Activated CD8-positive, alpha-beta memory T cell treated with anti-CD3 and anti-CD28 coated beads, Interleukin-2, amount 10 ng/mL, durations not matched to agents 7 days and 5 days (primary cell): ENCODE results near the gene EIF4E1B. TPM values are rescaled to one million over a fixed set of nuclear protein-coding genes. Genes with fewer than 3 reads are reported as not detected.

Source experiments
- ATAC-seq: fragments of 150-1000 bp; cut with Tn5 transposase; one replicate; pipeline ENCODE4 v1.10.0; 2021; ENCODE audit warnings: moderate library complexity
- CTCF ChIA-PET: fragments of 350-600 bp; sonication (Branson Sonifier 250); formaldehyde crosslinking; loops from one replicate; lab custom pipeline; 2021; ENCODE audit warnings: antibody characterized with exemption; lab: Charles Lee
- DNase-seq: peaks from one replicate; pipeline ENCODE4 v3.0.0-alpha.2; 2020
- H3K27ac Mint-ChIP-seq: one replicate; pipeline ENCODE4 v1.8.0; 2021; ENCODE audit warnings: mild to moderate bottlenecking, mixed read lengths
- H3K27me3 Mint-ChIP-seq: one replicate; pipeline ENCODE4 v1.8.0; 2021; ENCODE audit warnings: mixed read lengths
- H3K36me3 Mint-ChIP-seq: one replicate; pipeline ENCODE4 v1.8.0; 2021; ENCODE audit warnings: mild to moderate bottlenecking, mixed read lengths
- H3K4me1 Mint-ChIP-seq: one replicate; pipeline ENCODE4 v1.8.0; 2021; ENCODE audit warnings: mixed read lengths
- H3K4me3 Mint-ChIP-seq: one replicate; pipeline ENCODE4 v1.8.0; 2021; ENCODE audit warnings: mild to moderate bottlenecking, moderate library complexity, mixed read lengths
- H3K9me3 Mint-ChIP-seq: one replicate; pipeline ENCODE4 v1.8.0; 2022; ENCODE audit warnings: low read depth, mixed read lengths
- total RNA-seq, 2 experiments: library from RNA; stranded (reverse); gene quantifications; one replicate each; pipeline ENCODE4 v1.2.3, GENCODE V29; 2021

Gene EIF4E1B
- total RNA-seq, 2 experiments from 2014 or later: not detected

GRCh38 chr5:176638437-176638836 is 8.0 kb downstream of the EIF4E1B start:
- peaks cover 35% of the 10 kb centered on the region for H3K27me3 Mint-ChIP-seq
- H3K4me3 Mint-ChIP-seq: no peak overlapping the region
- DNase-seq (no peak), ATAC-seq (no peak)
- no peak overlapping the region for H3K27ac Mint-ChIP-seq
- H3K36me3 Mint-ChIP-seq: no peaks in the 10 kb centered on the region
- no peaks in the 10 kb centered on the region for H3K9me3 Mint-ChIP-seq
- peaks cover 2% of the 10 kb centered on the region for H3K4me1 Mint-ChIP-seq
- CTCF ChIA-PET: interaction anchor here (1.5 kb wide), 1 partner anchor 20 kb away, joined by 4 read pairs; no protein-coding TSS in a partner anchor

- DNase-seq (no peak), ATAC-seq (no peak)
- Mint-ChIP-seq H3K4me3 (no peak overlapping the region), H3K27ac (no peak overlapping the region), H3K36me3 (no peaks in the 10 kb centered on the region), H3K4me1 (no peaks in the 10 kb centered on the region), H3K9me3 (no peaks in the 10 kb centered on the region), H3K27me3 (peaks cover 28% of the 10 kb centered on the region)
- CTCF ChIA-PET: interaction anchor here (1.5 kb wide), 1 partner anchor 20 kb away, joined by 4 read pairs; no protein-coding TSS in a partner anchor
Measured at GRCh38 chr5:176639208-176639607, 8.7 kb downstream of the EIF4E1B start.

GRCh38 chr5:176639981-176640380 is 9.5 kb downstream of the EIF4E1B start:
- CTCF ChIA-PET: interaction anchor here (1.5 kb wide), 1 partner anchor 19 kb away, joined by 4 read pairs; no protein-coding TSS in a partner anchor
- no peak for ATAC-seq

GRCh38 chr5:176640616-176641015 is 10.1 kb downstream of the EIF4E1B start:
- Mint-ChIP-seq H3K36me3 (no peaks in the 10 kb centered on the region), H3K27ac (no peak overlapping the region), H3K4me3 (no peak overlapping the region), H3K4me1 (no peaks in the 10 kb centered on the region), H3K9me3 (no peaks in the 10 kb centered on the region), H3K27me3 (peaks cover 17% of the 10 kb centered on the region)
- CTCF ChIA-PET: interaction anchor here (12.3 kb wide), 1 partner anchor 19 kb away, joined by 124 read pairs; no protein-coding TSS in a partner anchor
- ATAC-seq (no peak), DNase-seq (no peak)

More at GRCh38 chr5:176639981-176640380, 9.5 kb downstream of the EIF4E1B start:
- no peak overlapping the region for H3K27ac Mint-ChIP-seq
- H3K4me3 Mint-ChIP-seq: no peak overlapping the region
- H3K36me3 Mint-ChIP-seq: no peaks in the 10 kb centered on the region
- H3K9me3 Mint-ChIP-seq: no peaks in the 10 kb centered on the region
- DNase-seq: no peak
- H3K27me3 Mint-ChIP-seq: peaks cover 23% of the 10 kb centered on the region
- H3K4me1 Mint-ChIP-seq: no peaks in the 10 kb centered on the region

- H3K9me3 Mint-ChIP-seq: no peaks in the 10 kb centered on the region
Measured at GRCh38 chr5:176642675-176643490, 12.4 kb downstream of the EIF4E1B start.

GRCh38 chr5:176643491-176644219 is 13.2 kb downstream of the EIF4E1B start:
- CTCF ChIA-PET: interaction anchor here (1.4 to 12.3 kb wide), 2 partner anchors 13 to 16 kb away, joined by 3 to 124 read pairs; partner anchors contain the start of genes EIF4E1B and SNCB

More at GRCh38 chr5:176642675-176643490, 12.4 kb downstream of the EIF4E1B start:
- Mint-ChIP-seq H3K27me3 (no peaks in the 10 kb centered on the region), H3K36me3 (no peaks in the 10 kb centered on the region), H3K4me3 (no peak overlapping the region), H3K27ac (no peak overlapping the region), H3K4me1 (peaks cover 13% of the 10 kb centered on the region)
- no peak for ATAC-seq
- CTCF ChIA-PET: interaction anchor here (12.3 kb wide), 1 partner anchor 17 kb away, joined by 124 read pairs; no protein-coding TSS in a partner anchor
- DNase-seq: no peak

GRCh38 chr5:176644294-176644693 is 13.8 kb downstream of the EIF4E1B start:
- no peak for DNase-seq
- no peaks in the 10 kb centered on the region for H3K36me3 Mint-ChIP-seq
- H3K27ac Mint-ChIP-seq: no peak overlapping the region
- no peak for ATAC-seq
- CTCF ChIA-PET: interaction anchor here (1.4 to 12.3 kb wide), 2 partner anchors 14 to 15 kb away, joined by 3 to 124 read pairs; partner anchors contain the start of genes EIF4E1B and SNCB
- H3K4me1 Mint-ChIP-seq: peaks cover 26% of the 10 kb centered on the region
- H3K9me3 Mint-ChIP-seq: no peaks in the 10 kb centered on the region
- no peaks in the 10 kb centered on the region for H3K27me3 Mint-ChIP-seq
- H3K4me3 Mint-ChIP-seq: no peak overlapping the region

More at GRCh38 chr5:176643491-176644219, 13.2 kb downstream of the EIF4E1B start:
- ATAC-seq (no peak), DNase-seq (no peak)
- Mint-ChIP-seq H3K9me3 (no peaks in the 10 kb centered on the region), H3K36me3 (no peaks in the 10 kb centered on the region), H3K4me1 (peaks cover 20% of the 10 kb centered on the region), H3K27me3 (no peaks in the 10 kb centered on the region), H3K27ac (no peak overlapping the region), H3K4me3 (no peak overlapping the region)

GRCh38 chr5:176644878-176645670 is 14.6 kb downstream of the EIF4E1B start:
- DNase-seq (no peak), ATAC-seq (no peak)
- Mint-ChIP-seq H3K27me3 (no peaks in the 10 kb centered on the region), H3K4me3 (no peak overlapping the region), H3K27ac (no peak overlapping the region), H3K36me3 (no peaks in the 10 kb centered on the region), H3K9me3 (no peaks in the 10 kb centered on the region), H3K4me1 (peaks cover 31% of the 10 kb centered on the region)
- CTCF ChIA-PET: interaction anchor here (1.4 to 12.3 kb wide), 2 partner anchors 14 to 15 kb away, joined by 3 to 124 read pairs; partner anchors contain the start of genes EIF4E1B and SNCB

GRCh38 chr5:176646049-176646706 is 15.7 kb downstream of the EIF4E1B start:
- ATAC-seq (no peak), DNase-seq (no peak)
- Mint-ChIP-seq H3K27me3 (no peaks in the 10 kb centered on the region), H3K27ac (peak overlapping the region; percentile 87), H3K9me3 (no peaks in the 10 kb centered on the region), H3K4me1 (peaks cover 34% of the 10 kb centered on the region), H3K36me3 (no peaks in the 10 kb centered on the region), H3K4me3 (peak overlapping the region; percentile 86)
- CTCF ChIA-PET: interaction anchor here (0.8 to 12.3 kb wide), 4 partner anchors 13 to 229 kb away, joined by 3 to 124 read pairs (median 4); partner anchors contain the start of gene CLTB

GRCh38 chr5:176646707-176647029 is 16.2 kb downstream of the EIF4E1B start:
- no peaks in the 10 kb centered on the region for H3K9me3 Mint-ChIP-seq
- peak overlapping the region; percentile 86 for H3K4me3 Mint-ChIP-seq
- peaks cover 34% of the 10 kb centered on the region for H3K4me1 Mint-ChIP-seq
- DNase-seq (no peak), ATAC-seq (no peak)
- CTCF ChIA-PET: interaction anchor here (0.8 to 12.3 kb wide), 5 partner anchors 13 to 230 kb away, joined by 3 to 124 read pairs (median 3); partner anchors contain the start of gene CLTB
- H3K27ac Mint-ChIP-seq: peak overlapping the region; percentile 87
- no peaks in the 10 kb centered on the region for H3K27me3 Mint-ChIP-seq
- no peaks in the 10 kb centered on the region for H3K36me3 Mint-ChIP-seq

GRCh38 chr5:176647030-176647842 is 16.8 kb downstream of the EIF4E1B start, which contains the start of gene TSPAN17:
TSPAN17 (plus strand) TSS chr5:176647484; CDS start chr5:176647616, 132 bp downstream.
- Mint-ChIP-seq H3K27me3 (no peaks in the 10 kb centered on the region), H3K27ac (peak within 1 kb of the TSS; percentile 87), H3K36me3 (no peaks in the 10 kb centered on the region), H3K4me3 (peak within 1 kb of the TSS; percentile 86), H3K9me3 (no peaks in the 10 kb centered on the region), H3K4me1 (peaks cover 40% of the 10 kb centered on the region)
- ATAC-seq (peak; percentile 96), DNase-seq (peak; percentile 100)
- CTCF ChIA-PET: interaction anchor here (0.6 to 12.3 kb wide), 8 partner anchors 12 to 238 kb away, joined by 3 to 124 read pairs (median 3); partner anchors contain the start of gene CLTB
